HG02763 (cell line): ENCODE results near the gene CERS6.
A peak's percentile ranks its signal among the peaks of the same experiment; 100 is the strongest.
"Not testable (repeated sequence)": the region's sequence is repeated elsewhere in the genome, so short reads cannot be mapped to it uniquely, and the experiment has no call there.

Experiments used
- ATAC-seq: cut with Tn5 transposase; IDR thresholded peaks from one replicate; pipeline ENCODE4 v1.9.1; 2021; ENCODE audit warnings: mild to moderate bottlenecking, moderate library complexity; ENCODE audit not compliant: unreplicated experiment

CERS6 gene

DNA sequence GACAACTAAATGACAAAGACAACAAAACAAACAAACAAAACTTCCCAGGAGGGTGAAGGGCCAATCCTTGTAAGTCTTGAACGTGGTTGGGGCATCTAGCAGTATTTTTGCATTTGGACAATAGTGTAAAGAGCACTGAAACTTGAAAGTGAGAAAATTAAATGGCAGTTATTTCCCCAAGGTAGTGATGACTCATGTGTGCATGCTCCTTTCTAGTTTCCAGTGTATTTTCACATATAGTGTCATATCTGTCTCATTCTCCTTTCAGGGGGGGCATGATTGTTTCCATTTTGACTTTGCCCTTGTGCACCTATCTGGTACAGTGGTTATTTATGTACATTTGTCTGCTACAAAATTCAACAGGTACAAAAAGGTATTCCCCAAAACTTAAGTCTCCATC, 39.5 kb downstream of the CERS6 start:
- ATAC-seq, result peak; percentile 88

GRCh38 chr2:168496906-168497305, 40.8 kb downstream of the CERS6 start:
- no peak for ATAC-seq

DNA sequence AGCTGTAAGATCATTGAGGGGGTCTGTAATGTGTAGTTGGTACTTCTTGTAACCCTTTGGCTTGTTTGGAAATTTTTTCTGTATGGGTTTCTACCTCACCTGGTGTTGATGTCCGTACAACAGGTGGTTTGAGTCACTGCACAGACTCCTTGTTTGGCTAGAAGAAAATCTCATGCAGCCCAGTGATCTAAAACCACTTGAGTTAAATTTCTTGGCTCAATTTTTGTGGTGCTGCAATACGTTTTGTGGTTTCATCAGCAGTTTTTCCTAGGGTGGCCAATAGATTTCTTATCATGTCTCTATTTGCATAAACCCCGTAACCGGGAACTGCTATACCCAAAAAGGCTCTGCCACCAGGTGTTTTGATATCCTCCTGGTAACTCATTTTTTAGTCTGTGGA, 43.4 kb downstream of the CERS6 start:
- no peak for ATAC-seq

- no peak for ATAC-seq
Observed at GRCh38 chr2:168500516-168500915, 44.4 kb downstream of the CERS6 start.

- no peak for ATAC-seq
Observed at GRCh38 chr2:168501466-168502065, 45.5 kb downstream of the CERS6 start.

- not testable (repeated sequence) for ATAC-seq
Observed at GRCh38 chr2:168502852-168503251, 46.8 kb downstream of the CERS6 start.

- ATAC-seq, result no peak
Observed at GRCh38 chr2:168503901-168504300, 47.8 kb downstream of the CERS6 start.

GRCh38 chr2:168504323-168504722, 48.3 kb downstream of the CERS6 start:
- ATAC-seq, result no peak

DNA sequence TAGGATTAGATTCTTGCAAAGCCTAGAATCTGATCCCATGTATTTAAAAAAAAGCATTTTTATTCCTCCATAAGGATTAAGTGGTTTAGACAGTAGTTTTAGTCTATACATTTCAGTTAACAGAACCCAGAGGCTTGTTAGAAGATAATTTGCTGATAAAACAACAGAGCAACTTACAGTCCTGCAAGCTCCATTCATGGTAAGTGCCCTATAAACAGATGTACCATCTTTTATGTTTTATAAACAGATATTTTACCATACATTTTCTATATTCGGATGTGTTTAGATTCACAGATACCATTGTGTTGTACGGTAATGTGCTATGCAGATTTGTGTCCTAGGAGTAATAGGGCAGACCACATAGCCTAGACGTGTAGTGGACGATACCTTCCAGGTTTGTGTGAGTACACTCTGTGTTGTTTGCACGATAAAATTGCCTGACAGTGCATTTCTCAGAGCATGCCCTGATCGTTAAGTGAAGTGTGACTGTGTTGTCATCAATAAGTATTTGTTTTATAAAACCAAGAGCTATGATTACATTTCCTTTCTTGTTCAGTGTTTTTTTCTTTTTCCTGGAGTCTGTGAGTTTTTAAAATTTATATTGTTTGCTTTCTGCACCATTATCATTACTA, 54.2 kb downstream of the CERS6 start:
- ATAC-seq, result no peak

DNA sequence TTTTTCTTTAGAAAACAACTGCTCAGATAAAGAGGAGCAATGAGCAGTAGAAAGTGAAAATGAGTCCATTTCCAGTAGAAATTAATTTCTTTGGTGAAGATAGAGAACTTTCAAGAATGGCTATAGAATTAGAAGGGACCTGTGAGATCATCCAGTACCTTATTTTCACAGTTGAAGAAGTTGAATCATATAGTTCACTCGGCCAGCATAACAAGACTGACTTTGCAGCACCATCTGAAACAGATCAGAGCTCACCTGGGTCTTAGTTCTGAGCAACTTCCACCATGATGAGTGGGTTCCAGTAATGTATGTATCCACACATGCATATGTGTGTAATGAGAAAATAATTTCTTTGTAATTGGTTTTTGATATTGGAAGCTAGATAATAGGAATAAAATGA, 58.6 kb downstream of the CERS6 start:
- no peak for ATAC-seq

DNA sequence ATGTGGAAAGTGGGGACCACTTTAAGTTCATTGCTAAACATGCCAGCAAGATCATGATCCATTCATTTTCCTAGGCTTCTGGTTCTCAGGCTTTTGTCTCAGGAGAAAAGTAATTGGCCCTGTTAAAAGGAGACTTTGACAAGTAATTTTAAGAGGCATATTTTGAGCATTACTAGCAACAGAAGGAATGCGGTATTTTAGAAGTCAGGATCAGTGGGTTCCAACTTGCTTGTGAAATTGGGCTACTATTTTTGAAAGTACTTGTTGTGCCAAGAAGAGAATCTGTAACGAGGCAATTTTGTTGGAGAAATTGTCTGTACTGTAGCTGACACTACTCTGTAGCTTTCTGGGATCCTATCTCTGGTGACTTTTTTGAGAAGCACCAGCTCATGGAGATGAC, 59.4 kb downstream of the CERS6 start:
- no peak for ATAC-seq

DNA sequence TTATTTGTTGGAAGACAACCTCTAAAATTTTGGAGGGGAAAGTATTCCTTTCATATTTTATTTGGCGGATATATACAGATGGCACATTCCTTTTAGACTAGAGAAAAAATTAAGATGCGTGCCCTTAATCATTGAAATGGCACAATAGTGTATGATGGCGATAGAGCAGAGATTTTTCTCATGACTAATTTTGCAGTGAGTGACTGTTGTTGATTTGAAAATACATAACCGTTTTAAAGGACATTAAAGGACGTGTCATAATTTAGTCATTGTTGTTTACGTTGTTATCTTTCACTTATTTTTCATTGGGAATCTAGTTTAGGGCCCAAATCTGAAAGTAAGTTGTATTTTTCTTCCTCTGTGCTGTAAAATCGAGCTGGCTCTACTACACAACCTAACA, 61.7 kb downstream of the CERS6 start:
- ATAC-seq, result no peak

DNA sequence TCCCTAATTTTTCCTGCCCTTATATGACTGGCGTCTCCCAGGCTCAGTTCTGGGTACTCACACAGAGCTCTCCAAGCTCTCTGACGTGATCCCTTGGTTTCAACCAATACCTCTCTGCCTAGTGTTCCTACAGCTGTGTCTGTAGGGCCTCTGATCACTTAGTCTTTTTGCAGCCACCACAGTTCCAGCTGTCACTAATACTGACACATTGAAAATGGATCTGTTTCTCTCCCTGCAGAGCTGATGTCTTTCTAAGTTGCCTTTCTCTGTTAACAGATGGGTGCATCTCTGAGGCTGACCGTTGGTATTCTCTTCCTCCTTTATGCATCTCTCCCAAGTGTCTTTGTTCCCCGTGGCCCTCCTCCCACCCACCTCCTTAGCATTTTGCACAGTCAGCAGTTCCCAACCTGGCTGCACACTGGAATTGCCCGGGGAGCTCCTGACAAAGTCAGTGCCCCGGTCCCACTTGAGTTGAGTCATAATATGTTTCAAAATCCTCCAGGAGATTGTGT, 62.5 kb downstream of the CERS6 start:
- ATAC-seq, result no peak

- ATAC-seq, result no peak
Observed at GRCh38 chr2:168519534-168520308, 63.6 kb downstream of the CERS6 start.

DNA sequence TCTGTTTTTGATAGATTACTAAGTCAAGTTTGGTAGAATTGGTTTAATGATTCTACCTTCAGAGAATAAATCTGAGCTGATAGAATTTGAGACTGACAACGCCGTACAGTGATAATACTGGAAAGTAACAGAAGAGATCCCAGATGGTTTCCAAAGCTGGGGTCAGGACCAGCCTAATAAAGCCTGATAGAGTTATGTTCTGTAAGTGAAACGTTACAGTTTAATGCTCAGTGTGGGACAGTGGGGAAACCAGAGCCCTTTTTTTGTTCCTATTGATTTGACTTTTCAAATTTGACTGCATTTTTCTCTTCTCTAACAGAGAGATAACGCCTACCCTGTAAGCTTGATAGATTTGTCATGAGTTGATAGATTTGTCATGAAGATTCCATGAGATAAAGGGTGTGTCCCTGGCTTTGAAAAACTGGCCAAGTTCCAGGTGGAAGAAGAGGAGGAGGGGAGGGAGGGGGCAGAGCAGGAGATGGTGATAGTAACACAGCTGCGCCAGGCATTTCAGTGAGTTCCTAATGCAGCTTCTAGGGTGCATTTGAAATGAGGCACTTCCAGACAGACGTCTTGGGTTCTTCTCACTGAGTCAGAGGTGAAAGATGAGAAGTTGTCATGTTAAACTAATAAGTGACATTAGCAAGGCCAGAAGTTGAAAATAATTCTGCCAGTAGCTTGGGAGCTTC, 65.1 kb downstream of the CERS6 start:
- ATAC-seq, result no peak

DNA sequence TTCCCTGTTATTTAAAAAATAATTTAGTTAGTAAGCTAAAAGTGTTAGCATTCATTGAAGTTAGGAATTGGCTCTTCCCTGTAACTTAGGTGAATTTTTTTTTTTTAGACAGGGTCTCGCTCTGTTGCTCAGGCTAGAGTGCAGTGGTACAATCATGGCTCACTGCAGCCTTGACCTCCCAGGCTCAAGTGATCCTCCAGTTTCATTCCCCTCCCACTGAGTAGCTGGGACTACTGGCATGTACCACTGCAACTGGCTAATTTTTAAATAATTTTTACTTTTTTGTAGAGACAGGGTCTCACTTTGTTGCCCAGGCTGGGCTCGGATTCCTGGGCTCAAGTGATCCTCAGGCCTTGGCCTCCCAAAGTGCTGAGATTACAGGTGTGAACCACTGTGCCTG, 66.4 kb downstream of the CERS6 start:
- no peak for ATAC-seq

GRCh38 chr2:168524005-168524404, 67.9 kb downstream of the CERS6 start:
- no peak for ATAC-seq

DNA sequence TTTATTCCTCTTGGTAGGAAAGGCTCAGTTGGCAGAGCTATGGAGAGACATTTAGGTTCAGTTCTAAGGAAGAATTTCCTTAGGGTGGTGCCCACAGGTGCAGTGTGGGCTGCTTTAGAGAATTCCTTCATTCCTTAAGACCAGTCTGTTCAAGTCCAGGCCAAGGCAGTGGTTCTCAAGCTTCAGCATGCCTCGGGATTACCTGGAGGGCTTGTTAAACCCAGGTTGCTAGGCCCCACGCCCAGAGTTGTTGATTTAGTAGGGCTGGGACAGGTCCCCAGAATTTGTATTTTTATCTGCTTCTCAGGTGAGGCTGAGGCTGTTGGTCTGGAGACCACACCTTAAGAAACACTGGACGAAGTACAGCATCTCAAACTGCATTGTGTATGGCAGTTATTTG, 68.9 kb downstream of the CERS6 start:
- ATAC-seq, result no peak

DNA sequence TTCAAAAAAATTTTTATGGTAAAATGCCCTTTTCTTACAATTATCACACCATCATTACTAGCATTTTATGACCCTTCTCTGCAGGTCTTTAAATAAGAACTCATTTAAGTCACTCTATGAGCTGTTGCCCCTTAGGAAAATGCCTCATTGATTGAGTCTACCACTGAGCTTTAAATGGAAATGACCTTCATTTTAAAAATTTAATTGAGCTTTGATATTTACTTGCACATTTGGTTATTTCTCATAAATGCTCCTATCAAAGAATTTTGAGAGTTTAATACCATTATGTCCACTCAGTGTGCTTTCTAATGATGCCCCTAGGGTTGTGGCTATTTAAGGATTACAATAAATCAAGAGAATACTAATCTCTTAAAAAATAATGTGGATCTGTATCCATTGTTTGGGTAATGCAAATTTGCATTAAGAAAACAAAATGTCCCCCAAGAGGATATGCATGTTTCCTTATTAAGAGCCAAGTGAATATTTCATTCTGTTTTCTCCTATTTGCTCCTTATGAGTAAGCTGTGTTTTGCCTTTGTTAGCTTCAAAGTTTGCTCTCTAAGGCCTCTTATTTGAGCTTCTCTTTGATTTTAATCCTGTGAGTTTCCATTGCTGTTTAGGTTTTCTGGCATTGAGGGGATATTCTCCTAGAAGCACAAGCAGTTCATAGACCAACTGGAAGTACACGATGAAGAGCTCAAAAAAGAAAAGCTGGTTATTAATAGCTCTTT, 69.8 kb downstream of the CERS6 start:
- no peak for ATAC-seq

GRCh38 chr2:168526641-168527040, 70.6 kb downstream of the CERS6 start:
- no peak for ATAC-seq

DNA sequence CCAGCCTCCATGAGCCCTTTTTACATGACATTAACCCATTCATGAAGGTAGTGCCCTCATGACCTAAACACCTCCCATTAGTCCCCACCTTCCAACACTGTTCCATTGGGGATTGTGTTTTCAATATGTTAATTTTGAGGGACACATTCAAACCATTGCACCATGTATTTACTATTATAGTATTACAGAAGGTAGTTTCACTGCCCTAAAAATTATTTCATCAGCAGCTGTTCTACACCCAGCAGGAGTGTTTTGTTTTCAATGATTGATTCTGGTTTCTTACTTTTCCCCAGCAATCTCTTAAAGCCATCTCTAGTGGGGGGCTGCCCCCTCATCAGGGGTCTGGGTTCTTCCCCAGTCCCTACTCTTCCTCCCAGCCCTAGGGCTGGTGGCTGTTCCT, 71.9 kb downstream of the CERS6 start:
- ATAC-seq, result no peak
